ENCODE measurements around the gene EXOC6B.

Gene EXOC6B

DNA sequence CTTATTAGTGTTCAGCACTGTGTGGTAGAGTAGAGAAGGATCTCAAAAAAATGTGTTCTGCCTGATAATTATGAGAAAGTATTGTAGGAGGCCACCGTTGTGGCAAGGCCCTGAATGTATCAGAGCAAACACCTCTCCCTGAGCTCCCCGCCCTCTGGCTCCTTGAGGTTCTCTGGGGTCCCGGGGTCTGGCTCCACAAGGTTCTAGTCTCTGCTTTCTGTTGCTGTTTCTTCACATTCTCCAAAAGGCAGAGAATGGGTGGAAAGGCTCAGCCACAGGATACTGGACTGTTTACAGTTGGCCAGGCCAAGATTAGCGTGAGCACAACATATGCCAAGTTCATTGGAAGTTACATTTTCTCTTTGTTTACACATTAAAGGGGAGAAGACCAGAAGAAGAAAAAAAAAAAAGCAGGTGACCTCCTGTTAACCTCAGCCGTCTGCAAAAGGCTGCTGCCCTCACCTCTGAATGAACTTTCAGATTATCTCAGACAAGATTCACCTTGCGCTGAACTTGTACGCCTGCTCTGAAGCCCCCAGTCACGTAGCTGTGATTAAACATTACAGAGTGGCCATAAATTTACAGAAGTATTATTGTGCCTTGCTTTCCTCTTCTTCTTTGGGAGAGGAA, 621.6 kb downstream of the EXOC6B start:
- no peaks in the 10 kb centered on the region for H3K79me2 ChIP-seq (ENCODE audit: low read length)
- TF ChIP-seq, protein P1, sequence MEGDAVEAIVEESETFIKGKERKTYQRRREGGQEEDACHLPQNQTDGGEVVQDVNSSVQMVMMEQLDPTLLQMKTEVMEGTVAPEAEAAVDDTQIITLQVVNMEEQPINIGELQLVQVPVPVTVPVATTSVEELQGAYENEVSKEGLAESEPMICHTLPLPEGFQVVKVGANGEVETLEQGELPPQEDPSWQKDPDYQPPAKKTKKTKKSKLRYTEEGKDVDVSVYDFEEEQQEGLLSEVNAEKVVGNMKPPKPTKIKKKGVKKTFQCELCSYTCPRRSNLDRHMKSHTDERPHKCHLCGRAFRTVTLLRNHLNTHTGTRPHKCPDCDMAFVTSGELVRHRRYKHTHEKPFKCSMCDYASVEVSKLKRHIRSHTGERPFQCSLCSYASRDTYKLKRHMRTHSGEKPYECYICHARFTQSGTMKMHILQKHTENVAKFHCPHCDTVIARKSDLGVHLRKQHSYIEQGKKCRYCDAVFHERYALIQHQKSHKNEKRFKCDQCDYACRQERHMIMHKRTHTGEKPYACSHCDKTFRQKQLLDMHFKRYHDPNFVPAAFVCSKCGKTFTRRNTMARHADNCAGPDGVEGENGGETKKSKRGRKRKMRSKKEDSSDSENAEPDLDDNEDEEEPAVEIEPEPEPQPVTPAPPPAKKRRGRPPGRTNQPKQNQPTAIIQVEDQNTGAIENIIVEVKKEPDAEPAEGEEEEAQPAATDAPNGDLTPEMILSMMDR (IDR thresholded peaks at IDR 0.05; ENCODE audit: low read depth, low read length): no peak
- TF ChIP-seq EZH2phosphoT487 (IDR thresholded peaks at IDR 0.05; ENCODE audit: low read depth): no peak
- no peaks in the 10 kb centered on the region for H3K27me3 ChIP-seq (ENCODE audit: low read depth, low read length)
- no peaks in the 10 kb centered on the region for H4K20me1 ChIP-seq (ENCODE audit: insufficient read depth, low read length)
- no peak overlapping the region for H3K9ac ChIP-seq (ENCODE audit: low read length)
- H3K36me3 ChIP-seq (replicated peaks; ENCODE audit: low read depth, low read length): no peaks in the 10 kb centered on the region
- H3K9me3 ChIP-seq (ENCODE audit: insufficient read depth, low read length): no peaks in the 10 kb centered on the region
- H2AFZ ChIP-seq (ENCODE audit: low read depth, low read length): no peak overlapping the region
- H3K4me3 ChIP-seq (ENCODE audit: low read length): no peak overlapping the region
- H3K4me1 ChIP-seq (ENCODE audit: low read length): peaks cover 11% of the 10 kb centered on the region
- H3K4me2 ChIP-seq (ENCODE audit: low read length): peak overlapping the region; percentile 40
- no peak overlapping the region for H3K27ac ChIP-seq (ENCODE audit: low read length)

DNA sequence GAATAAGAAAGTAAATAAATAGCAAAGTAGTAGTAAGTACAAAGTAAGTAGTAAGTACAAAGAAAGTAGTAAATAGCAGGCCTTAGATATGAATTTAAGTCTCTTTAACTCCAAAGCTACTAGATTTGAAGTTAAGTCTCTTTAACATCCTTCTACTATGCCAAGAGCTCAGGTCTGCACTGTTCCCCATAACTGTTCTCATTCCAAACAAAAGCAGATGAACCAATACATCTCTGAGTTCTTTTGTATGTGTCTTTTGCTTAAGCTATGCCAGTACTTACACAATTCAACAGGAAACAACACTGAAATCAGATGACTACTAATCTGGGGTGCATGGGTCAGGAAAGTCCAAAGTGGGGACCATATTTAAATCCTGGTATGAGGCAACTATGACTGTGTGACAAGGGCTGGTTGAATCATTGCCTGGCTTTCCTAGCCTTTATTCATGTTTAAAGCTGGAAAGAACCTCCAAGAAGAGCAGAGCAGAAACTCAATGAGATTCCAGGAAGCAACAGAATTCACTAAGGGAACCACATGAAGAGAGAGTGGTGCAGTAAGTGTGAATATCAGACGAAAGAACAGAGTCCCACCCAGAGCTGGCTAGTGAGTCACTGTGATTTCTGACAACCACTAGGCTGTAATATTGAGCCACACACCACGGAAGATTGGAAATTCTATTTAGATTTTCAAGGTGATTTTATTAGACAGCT, 627.1 kb downstream of the EXOC6B start:
- H3K9me3 ChIP-seq (ENCODE audit: insufficient read depth, low read length): no peaks in the 10 kb centered on the region
- no peaks in the 10 kb centered on the region for H3K36me3 ChIP-seq (replicated peaks; ENCODE audit: low read depth, low read length)
- H3K79me2 ChIP-seq (ENCODE audit: low read length): no peaks in the 10 kb centered on the region
- H3K4me3 ChIP-seq (ENCODE audit: low read length): no peak overlapping the region
- no peaks in the 10 kb centered on the region for H3K27me3 ChIP-seq (ENCODE audit: low read depth, low read length)
- H3K4me2 ChIP-seq (ENCODE audit: low read length): no peak overlapping the region
- no peak overlapping the region for H3K27ac ChIP-seq (ENCODE audit: low read length)
- H3K9ac ChIP-seq (ENCODE audit: low read length): no peak overlapping the region
- TF ChIP-seq, protein P1 (IDR thresholded peaks at IDR 0.05; ENCODE audit: low read depth, low read length): no peak
- TF ChIP-seq EZH2phosphoT487 (IDR thresholded peaks at IDR 0.05; ENCODE audit: low read depth): no peak
- no peaks in the 10 kb centered on the region for H4K20me1 ChIP-seq (ENCODE audit: insufficient read depth, low read length)
- no peak overlapping the region for H2AFZ ChIP-seq (ENCODE audit: low read depth, low read length)
- no peaks in the 10 kb centered on the region for H3K4me1 ChIP-seq (ENCODE audit: low read length)

DNA sequence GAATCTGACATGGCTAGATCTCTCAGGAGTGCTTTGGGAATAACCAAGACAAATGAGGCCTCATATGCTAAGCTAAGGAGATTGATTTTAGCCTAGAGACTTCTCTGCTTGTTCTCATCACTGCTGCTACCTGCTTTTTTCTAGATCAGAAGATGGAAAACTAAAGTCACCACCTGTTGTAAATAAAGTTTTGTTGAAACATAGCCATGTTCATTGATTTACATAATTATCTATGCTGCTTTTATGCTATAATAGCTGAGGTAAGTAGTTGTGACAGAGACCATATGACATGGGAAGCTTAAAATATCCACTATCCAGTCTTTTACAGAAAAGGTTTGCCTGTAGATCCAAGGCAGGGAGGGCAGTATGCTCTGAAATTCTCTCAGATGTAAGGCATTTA, 632.1 kb downstream of the EXOC6B start:
- no peaks in the 10 kb centered on the region for H4K20me1 ChIP-seq (ENCODE audit: insufficient read depth, low read length)
- no peak overlapping the region for H3K4me3 ChIP-seq (ENCODE audit: low read length)
- no peak overlapping the region for H3K27ac ChIP-seq (ENCODE audit: low read length)
- TF ChIP-seq, protein P1 (IDR thresholded peaks at IDR 0.05; ENCODE audit: low read depth, low read length): no peak
- TF ChIP-seq EZH2phosphoT487 (IDR thresholded peaks at IDR 0.05; ENCODE audit: low read depth): no peak
- H2AFZ ChIP-seq (ENCODE audit: low read depth, low read length): no peak overlapping the region
- H3K4me1 ChIP-seq (ENCODE audit: low read length): no peaks in the 10 kb centered on the region
- H3K27me3 ChIP-seq (ENCODE audit: low read depth, low read length): no peaks in the 10 kb centered on the region
- H3K36me3 ChIP-seq (replicated peaks; ENCODE audit: low read depth, low read length): no peaks in the 10 kb centered on the region
- no peak overlapping the region for H3K9ac ChIP-seq (ENCODE audit: low read length)
- no peaks in the 10 kb centered on the region for H3K79me2 ChIP-seq (ENCODE audit: low read length)
- H3K4me2 ChIP-seq (ENCODE audit: low read length): no peak overlapping the region
- H3K9me3 ChIP-seq (ENCODE audit: insufficient read depth, low read length): no peaks in the 10 kb centered on the region

DNA sequence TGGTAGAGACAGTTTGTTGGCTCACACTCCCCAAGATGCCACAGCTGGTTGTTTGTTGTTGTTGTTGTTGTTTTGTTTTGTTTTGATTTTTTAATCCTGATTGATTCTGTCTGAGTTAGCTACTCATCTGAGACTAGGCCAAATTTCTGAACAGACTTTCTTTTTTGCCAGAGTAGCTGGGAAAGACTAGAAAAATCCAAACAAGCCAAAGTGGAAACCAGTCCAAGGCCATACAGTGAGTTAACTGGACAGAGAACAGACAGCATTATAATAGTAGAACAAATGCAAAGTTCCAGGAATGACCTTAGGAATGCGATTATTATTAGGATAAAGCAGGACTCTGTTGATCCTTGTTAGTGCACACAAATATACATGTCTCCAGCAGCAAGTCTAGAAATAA, 634.4 kb downstream of the EXOC6B start:
- no peak for TF ChIP-seq EZH2phosphoT487 (IDR thresholded peaks at IDR 0.05; ENCODE audit: low read depth)
- TF ChIP-seq, protein P1 (IDR thresholded peaks at IDR 0.05; ENCODE audit: low read depth, low read length): no peak
- Histone ChIP-seq H3K9ac (ENCODE audit: low read length) (no peak overlapping the region), H3K79me2 (ENCODE audit: low read length) (no peaks in the 10 kb centered on the region), H3K4me1 (ENCODE audit: low read length) (no peaks in the 10 kb centered on the region), H3K27ac (ENCODE audit: low read length) (no peak overlapping the region), H3K4me3 (ENCODE audit: low read length) (no peak overlapping the region), H3K27me3 (ENCODE audit: low read depth, low read length) (no peaks in the 10 kb centered on the region), H2AFZ (ENCODE audit: low read depth, low read length) (no peak overlapping the region), H4K20me1 (ENCODE audit: insufficient read depth, low read length) (no peaks in the 10 kb centered on the region), H3K9me3 (ENCODE audit: insufficient read depth, low read length) (no peaks in the 10 kb centered on the region), H3K4me2 (ENCODE audit: low read length) (no peak overlapping the region), H3K36me3 (replicated peaks; ENCODE audit: low read depth, low read length) (no peaks in the 10 kb centered on the region)
